Hair follicular keratinocyte (primary cell): ENCODE data around the gene SLF1. TPM values are rescaled to one million over a fixed set of nuclear protein-coding genes. Genes with fewer than 3 reads are reported as not detected.

Source experiments
- total RNA-seq: library from RNA; depleted of rRNA; stranded (reverse); fragments of >200 nt; gene quantifications from 2 replicates; pipeline ENCODE4 v1.2.3, GENCODE V29; 2015

The SLF1 gene
- 8.9 and 14.5 TPM in 2 replicates for total RNA-seq

DNA sequence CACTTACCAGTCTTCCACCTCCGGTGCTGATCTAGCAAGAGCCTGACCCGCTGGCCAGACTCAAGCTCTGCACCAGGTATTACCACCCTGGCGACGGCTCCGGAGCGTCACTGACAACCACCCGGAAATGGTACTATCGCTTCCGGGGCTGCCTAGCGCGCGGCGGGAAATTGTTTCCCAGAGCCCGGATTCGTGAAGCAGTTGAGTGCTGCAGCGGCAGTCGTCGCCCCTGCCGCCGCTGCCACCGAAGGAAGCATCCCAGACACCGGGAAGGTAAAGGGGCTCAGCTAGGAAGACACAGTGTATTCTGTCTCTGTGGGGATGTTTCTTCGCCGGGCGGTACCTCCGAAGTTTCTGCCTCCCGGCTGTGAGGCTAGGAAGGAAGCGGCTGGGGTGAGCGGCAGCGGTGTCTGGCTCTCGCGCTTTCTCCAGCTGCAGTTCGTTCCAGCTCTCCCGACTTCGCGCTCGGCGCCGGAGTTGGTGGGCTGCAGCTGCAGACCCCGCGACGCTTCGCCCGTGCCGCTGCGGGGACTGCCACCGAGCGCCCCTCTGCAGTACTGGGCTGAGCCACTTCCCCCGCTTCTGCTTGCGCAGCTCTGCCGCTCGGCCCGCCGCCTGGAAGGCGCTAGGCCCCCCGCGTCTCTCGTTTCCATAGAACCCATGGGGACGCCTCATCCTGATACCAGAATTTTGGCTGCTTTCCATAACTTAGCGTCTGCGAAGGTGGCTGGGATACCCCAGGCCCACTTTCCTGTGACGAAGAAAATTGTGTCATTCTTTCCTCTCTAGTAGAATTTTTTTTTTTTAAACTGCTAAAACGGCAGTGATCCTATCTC is at the start of gene SLF1, which contains the start of gene KIAA0825:
Gene SLF1 (plus strand): TSS at position 177 of the 836 bp plus-strand sequence. CDS start 10,142 bp downstream, outside the sequence.
Gene KIAA0825 (minus strand): TSS at position 112 of the 836 bp plus-strand sequence. CDS start 81,478 bp downstream, outside the sequence.

Other genes starting within 250 kb of the SLF1 start
- 1.4 and 1.6 TPM in 2 replicates for gene KIAA0825, start 65 bp upstream of the SLF1 start, total RNA-seq